HG03095 (cell line): ENCODE results near the gene OR4C16.

Experiments
- ATAC-seq: cut with Tn5 transposase; IDR thresholded peaks from one replicate; pipeline ENCODE4 v1.9.1; 2021; ENCODE audit warnings: moderate library complexity; ENCODE audit not compliant: unreplicated experiment

Gene OR4C16

GRCh38 chr11:55571828-55572227 is at the start of gene OR4C16:
Gene OR4C16 (plus strand): TSS chr11:55572128. CDS start chr11:55572128, 0 bp downstream.
- no peak for ATAC-seq

GRCh38 chr11:55554169-55554568 is 17.8 kb upstream of the OR4C16 start, which contains the start of gene OR4C15:
Gene OR4C15 (plus strand): TSS chr11:55554469. CDS start chr11:55554469, 0 bp downstream.
- ATAC-seq, result no peak

GRCh38 chr11:55572548-55572947 is 620 bp downstream of the OR4C16 start:
- ATAC-seq, result no peak

GRCh38 chr11:55607545-55607944 is 35.6 kb downstream of the OR4C16 start, which contains the start of gene OR4C11:
Gene OR4C11 (minus strand): TSS chr11:55607645. CDS start chr11:55604373, 3,272 bp downstream.
- no peak for ATAC-seq
